Keratinocyte (primary cell): ENCODE data around the gene SOAT1. TPM values are rescaled to one million over a fixed set of nuclear protein-coding genes. Genes with fewer than 3 reads are reported as not detected.

Experiments
- DNase-seq: peaks from one replicate; pipeline ENCODE4 v3.0.0-alpha.2; 2011; ENCODE audit warnings: low read depth, missing footprints, low spot score
- FAIRE-seq: peaks from 2 replicates; lab custom pipeline; 2011; peaks lifted over from hg19 to GRCh38; lab: Jason Lieb, UNC
- H2AFZ ChIP-seq: 2 replicates; pipeline ENCODE4 v1.6.0; 2012; ENCODE audit warnings: low read length, control low read depth, inconsistent platforms; ENCODE audit not compliant: control insufficient read depth
- H3K27ac ChIP-seq: 2 replicates; pipeline ENCODE4 v1.5.1; 2011; ENCODE audit warnings: low read length; ENCODE audit not compliant: control insufficient read depth, insufficient read depth
- H3K27me3 ChIP-seq: 3 replicates; pipeline ENCODE4 v1.6.0; 2011; ENCODE audit warnings: low read length; ENCODE audit not compliant: control insufficient read depth, insufficient read depth; ENCODE audit errors: extremely low read depth
- H3K36me3 ChIP-seq, 2 experiments: 2 replicates in 1 of 2; 3 replicates in 1 of 2; pipeline ENCODE4 v1.5.1; 2011; ENCODE audit warnings: low read length in 2 of 2, mild to moderate bottlenecking in 1 of 2; ENCODE audit not compliant: control insufficient read depth in 2 of 2, insufficient read depth in 2 of 2; ENCODE audit errors: extremely low read depth in 1 of 2
- H3K4me1 ChIP-seq: 3 replicates; pipeline ENCODE4 v1.5.1; 2011; ENCODE audit warnings: low read length; ENCODE audit not compliant: control insufficient read depth, insufficient read depth; ENCODE audit errors: extremely low read depth
- H3K4me2 ChIP-seq: 3 replicates; pipeline ENCODE4 v1.6.0; 2011; ENCODE audit warnings: low read depth, low read length; ENCODE audit not compliant: control insufficient read depth, insufficient read depth; ENCODE audit errors: extremely low read depth
- H3K4me3 ChIP-seq, 3 experiments: fragments of 200-600 bp in 1 of 3; sonication (generic) in 1 of 3; 2 replicates in 2 of 3; 3 replicates in 1 of 3; pipeline ENCODE4 v1.5.1; 2011 to 2016; ENCODE audit warnings: low read length in 3 of 3, mild to moderate bottlenecking in 3 of 3, control low read depth in 2 of 3, inconsistent platforms in 1 of 3, low read depth in 1 of 3, mixed read lengths in 1 of 3, mixed run types in 1 of 3, moderate library complexity in 1 of 3; ENCODE audit not compliant: control insufficient read depth in 2 of 3, insufficient read depth in 2 of 3; ENCODE audit errors: extremely low read depth in 1 of 3
- H3K79me2 ChIP-seq: 2 replicates; pipeline ENCODE4 v1.6.0; 2012; ENCODE audit warnings: low read length; ENCODE audit not compliant: control insufficient read depth, insufficient read depth
- H3K9ac ChIP-seq: 3 replicates; pipeline ENCODE4 v1.6.0; 2011; ENCODE audit warnings: low read length; ENCODE audit not compliant: control insufficient read depth, insufficient read depth; ENCODE audit errors: extremely low read depth
- H3K9me1 ChIP-seq: 3 replicates; pipeline ENCODE4 v1.6.0; 2011; ENCODE audit warnings: low read length; ENCODE audit not compliant: control insufficient read depth, insufficient read depth; ENCODE audit errors: extremely low read depth
- H3K9me3 ChIP-seq: 2 replicates; pipeline ENCODE4 v1.5.1; 2012; ENCODE audit warnings: low read depth, low read length; ENCODE audit not compliant: control insufficient read depth
- H4K20me1 ChIP-seq: 3 replicates; pipeline ENCODE4 v1.6.0; 2011; ENCODE audit warnings: low read length; ENCODE audit not compliant: control insufficient read depth, insufficient read depth; ENCODE audit errors: extremely low read depth
- CTCF ChIP-seq, 3 experiments: IDR thresholded peaks in 1 of 3; conservative IDR thresholded peaks in 1 of 3; optimal IDR thresholded peaks in 1 of 3; 2 replicates in 2 of 3; 3 replicates in 1 of 3; pipeline versions ENCODE3 to v1.5.1; 2011; ENCODE audit warnings: low read length in 3 of 3, mild to moderate bottlenecking in 3 of 3, moderate library complexity in 2 of 3, control low read depth in 1 of 3, inconsistent platforms in 1 of 3; ENCODE audit not compliant: insufficient read depth in 2 of 3; ENCODE audit errors: extremely low read depth in 1 of 3
- EZH2 ChIP-seq: IDR thresholded peaks from one replicate; pipeline ENCODE4 v1.6.1; 2012; ENCODE audit warnings: inconsistent platforms, mild to moderate bottlenecking, low read length, moderate library complexity
- dilution Hi-C: fragments of 300-500 bp; cut with MboI; formaldehyde crosslinking; loops from one replicate; pipeline ENCODE4 v1.7.0; 2020; ENCODE audit warnings: low sequenced_read_pairs; ENCODE audit not compliant: extremely low pct_ligation_motif_present
- polyA plus RNA-seq, 5 experiments: library from polyadenylated mRNA; depleted of rRNA in 3 of 5; stranded (reverse) in 3 of 5; stranded (forward) in 1 of 5; unstranded in 1 of 5; fragments of >200 nt; gene quantifications; 1 replicate in 1 of 5; 2 replicates in 3 of 5; 3 replicates in 1 of 5; pipeline versions ENCODE4 v1.2.1 to v1.2.3, GENCODE V29; 2011 to 2012; ENCODE audit warnings: missing spikeins in 2 of 5, low read depth in 1 of 5, low replicate concordance in 1 of 5

The SOAT1 gene
- polyA plus RNA-seq, 1 donor (not counting 4 experiments of a cell fraction or from before 2014, with no cell fraction given), result 62.9 TPM

GRCh38 chr1:179323436-179323835, 29.8 kb downstream of the SOAT1 start:
- no peak overlapping the region for H3K4me2 ChIP-seq
- no peaks in the 10 kb centered on the region for H3K4me1 ChIP-seq
- dilution Hi-C loops, result no loop called here
- H3K4me3 ChIP-seq, result no peak overlapping the region
- H3K9me1 ChIP-seq, result no peaks in the 10 kb centered on the region
- peaks cover 0 to 2% of the 10 kb centered on the region in 2 experiments for H3K36me3 ChIP-seq
- no peak overlapping the region for H2AFZ ChIP-seq
- TF ChIP-seq EZH2 (no peak), CTCF (optimal IDR thresholded peaks at IDR 0.05 in 1 of 3, IDR thresholded peaks at IDR 0.05 in 1 of 3, conservative IDR thresholded peaks at IDR 0.05 in 1 of 3; ENCODE audit: extremely low read depth in 1 of 3, insufficient read depth in 2 of 3, low read length in 3 of 3) (no peak)
- no peak for FAIRE-seq
- no peaks in the 10 kb centered on the region for H4K20me1 ChIP-seq
- H3K9ac ChIP-seq, result no peak overlapping the region
- H3K27me3 ChIP-seq, result no peaks in the 10 kb centered on the region
- no peaks in the 10 kb centered on the region for H3K9me3 ChIP-seq
- DNase-seq, result no peak
- H3K27ac ChIP-seq, result no peak overlapping the region
- H3K79me2 ChIP-seq, result peaks cover 35% of the 10 kb centered on the region

DNA sequence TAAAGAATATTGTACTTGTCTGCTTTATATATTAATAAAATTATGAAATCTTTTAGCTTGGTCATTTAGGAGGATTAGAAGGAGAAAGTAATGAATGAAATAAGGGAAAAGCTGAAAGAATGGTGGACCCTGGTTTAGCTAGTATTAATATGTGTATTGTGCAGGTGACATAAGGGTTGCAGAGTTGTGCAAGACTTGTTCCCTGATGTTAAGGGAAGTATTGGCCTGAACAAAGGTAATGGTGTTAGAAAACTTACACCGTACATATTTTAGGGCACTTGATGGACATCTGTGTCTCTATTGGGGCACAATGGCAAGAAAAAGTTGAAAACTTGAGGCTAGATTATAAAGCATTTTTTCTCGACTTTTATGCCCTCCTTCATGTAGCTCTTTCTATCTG, 32.2 kb downstream of the SOAT1 start:
- Histone ChIP-seq H3K4me3 (no peak overlapping the region), H3K4me2 (no peak overlapping the region), H2AFZ (no peak overlapping the region), H3K27ac (no peak overlapping the region), H3K9me3 (no peaks in the 10 kb centered on the region), H3K9me1 (no peaks in the 10 kb centered on the region), H3K9ac (no peak overlapping the region), H3K36me3 (peaks cover 0 to 5% of the 10 kb centered on the region in 2 experiments), H3K4me1 (no peaks in the 10 kb centered on the region), H4K20me1 (no peaks in the 10 kb centered on the region), H3K79me2 (peaks cover 20% of the 10 kb centered on the region), H3K27me3 (no peaks in the 10 kb centered on the region)
- FAIRE-seq, result no peak
- dilution Hi-C loops, result no loop called here
- DNase-seq, result no peak
- TF ChIP-seq EZH2 (no peak), CTCF (optimal IDR thresholded peaks at IDR 0.05 in 1 of 3, IDR thresholded peaks at IDR 0.05 in 1 of 3, conservative IDR thresholded peaks at IDR 0.05 in 1 of 3; ENCODE audit: extremely low read depth in 1 of 3, insufficient read depth in 2 of 3, low read length in 3 of 3) (no peak)
